Fibroblast of pulmonary artery (primary cell): ENCODE measurements around the gene CAPN10.

ENCODE experiments used
- DNase-seq: peaks from one replicate; pipeline ENCODE4 v3.0.0-alpha.2; 2010; ENCODE audit warnings: low read depth
- H3K4me3 ChIP-seq: replicated peaks from 2 replicates; pipeline ENCODE4 v1.5.1; 2011; ENCODE audit warnings: low read depth, mild to moderate bottlenecking, control low read depth, low read length, moderate library complexity
- TF ChIP-seq, protein P1 (sequence below): IDR thresholded peaks from 2 replicates; pipeline ENCODE4 v1.5.1; 2011; ENCODE audit warnings: mild to moderate bottlenecking, control low read depth, low read length, inconsistent platforms; ENCODE audit errors: missing control alignments

The CAPN10 gene

DNA sequence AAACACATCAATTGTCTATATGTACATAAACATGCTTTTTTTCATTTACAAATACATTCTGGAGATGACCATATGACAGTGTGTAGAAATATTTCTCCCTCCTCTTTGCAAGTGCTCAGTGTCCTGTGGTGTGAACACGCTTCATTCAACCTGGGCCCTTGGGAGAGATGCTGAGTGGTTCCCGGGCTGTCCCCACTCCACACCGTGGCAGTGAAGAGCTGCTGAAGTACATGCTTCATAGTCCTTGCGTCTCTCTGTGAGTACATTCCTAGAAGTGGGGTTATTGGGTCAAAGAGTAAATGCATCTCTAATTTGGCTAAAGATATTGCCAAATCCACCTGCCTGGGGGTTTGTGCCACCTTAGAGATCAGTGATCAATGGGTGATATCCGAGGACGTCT is 32.2 kb downstream of the CAPN10 start:
- TF ChIP-seq, protein P1, sequence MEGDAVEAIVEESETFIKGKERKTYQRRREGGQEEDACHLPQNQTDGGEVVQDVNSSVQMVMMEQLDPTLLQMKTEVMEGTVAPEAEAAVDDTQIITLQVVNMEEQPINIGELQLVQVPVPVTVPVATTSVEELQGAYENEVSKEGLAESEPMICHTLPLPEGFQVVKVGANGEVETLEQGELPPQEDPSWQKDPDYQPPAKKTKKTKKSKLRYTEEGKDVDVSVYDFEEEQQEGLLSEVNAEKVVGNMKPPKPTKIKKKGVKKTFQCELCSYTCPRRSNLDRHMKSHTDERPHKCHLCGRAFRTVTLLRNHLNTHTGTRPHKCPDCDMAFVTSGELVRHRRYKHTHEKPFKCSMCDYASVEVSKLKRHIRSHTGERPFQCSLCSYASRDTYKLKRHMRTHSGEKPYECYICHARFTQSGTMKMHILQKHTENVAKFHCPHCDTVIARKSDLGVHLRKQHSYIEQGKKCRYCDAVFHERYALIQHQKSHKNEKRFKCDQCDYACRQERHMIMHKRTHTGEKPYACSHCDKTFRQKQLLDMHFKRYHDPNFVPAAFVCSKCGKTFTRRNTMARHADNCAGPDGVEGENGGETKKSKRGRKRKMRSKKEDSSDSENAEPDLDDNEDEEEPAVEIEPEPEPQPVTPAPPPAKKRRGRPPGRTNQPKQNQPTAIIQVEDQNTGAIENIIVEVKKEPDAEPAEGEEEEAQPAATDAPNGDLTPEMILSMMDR, result no peak
- H3K4me3 ChIP-seq, result no peak overlapping the region
- no peak for DNase-seq

DNA sequence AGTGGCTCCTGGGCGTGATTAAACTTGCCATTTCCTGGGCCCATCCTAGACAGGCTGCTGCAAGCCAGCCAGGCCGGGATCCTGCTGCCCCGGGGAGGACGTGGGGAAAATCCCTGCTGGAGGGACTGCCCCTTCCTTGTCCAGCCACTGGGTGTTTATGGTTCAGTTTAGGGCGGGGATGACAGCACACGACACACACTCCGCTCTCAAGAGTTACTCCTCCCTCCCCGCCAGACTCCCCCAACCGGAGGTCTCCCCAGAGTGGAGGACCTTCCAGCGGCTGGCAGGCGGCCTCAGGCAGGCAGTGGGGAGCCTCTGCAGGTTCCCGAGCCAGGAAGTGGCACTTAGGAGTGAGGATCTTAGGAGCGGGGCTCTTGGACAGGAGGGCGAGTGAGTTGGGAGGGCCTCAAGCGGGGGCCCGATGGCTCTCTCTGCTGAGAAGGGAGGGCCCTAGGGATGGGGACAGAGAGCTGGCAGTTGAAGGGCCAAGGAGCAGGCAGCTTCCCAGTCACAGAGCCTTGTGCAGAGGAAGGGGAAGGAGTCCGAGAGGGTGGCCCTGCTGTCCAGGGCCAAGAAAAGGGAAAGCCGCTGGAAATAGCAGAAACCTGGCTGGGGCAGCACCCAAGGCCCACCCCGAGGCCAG is 33.1 kb downstream of the CAPN10 start:
- no peak overlapping the region for H3K4me3 ChIP-seq
- TF ChIP-seq, protein P1, result no peak
- no peak for DNase-seq

DNA sequence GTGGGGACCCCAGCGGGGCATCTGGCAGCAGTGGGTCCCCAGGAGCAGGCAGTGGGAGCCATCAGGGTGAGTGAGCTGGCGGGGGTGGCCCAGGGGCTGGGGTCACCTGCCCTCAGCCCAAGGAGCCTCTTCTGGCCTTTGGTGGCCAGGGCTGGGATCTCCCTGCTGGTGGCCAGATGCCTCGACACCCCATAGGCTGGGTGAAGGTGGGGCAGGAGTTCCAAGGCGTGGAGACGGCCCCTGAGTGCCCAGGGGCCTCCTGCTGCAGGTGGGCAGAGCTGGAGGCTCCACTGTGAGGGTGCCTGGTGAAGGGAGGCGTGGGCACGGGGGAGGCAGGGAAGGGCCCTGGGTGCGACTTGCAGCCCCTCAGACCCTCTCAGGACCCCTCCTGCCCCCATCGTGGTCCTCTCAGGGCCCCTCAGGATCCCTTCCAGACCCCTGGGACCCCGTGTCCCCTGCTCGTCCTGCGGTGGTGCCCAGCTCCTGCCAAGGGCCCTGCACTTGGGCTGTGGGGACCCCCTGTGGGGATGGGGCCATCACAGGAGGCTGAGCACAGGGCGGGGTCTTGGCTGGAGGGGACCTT is 33.7 kb downstream of the CAPN10 start:
- no peak for DNase-seq
- no peak overlapping the region for H3K4me3 ChIP-seq
- TF ChIP-seq, protein P1, result no peak

DNA sequence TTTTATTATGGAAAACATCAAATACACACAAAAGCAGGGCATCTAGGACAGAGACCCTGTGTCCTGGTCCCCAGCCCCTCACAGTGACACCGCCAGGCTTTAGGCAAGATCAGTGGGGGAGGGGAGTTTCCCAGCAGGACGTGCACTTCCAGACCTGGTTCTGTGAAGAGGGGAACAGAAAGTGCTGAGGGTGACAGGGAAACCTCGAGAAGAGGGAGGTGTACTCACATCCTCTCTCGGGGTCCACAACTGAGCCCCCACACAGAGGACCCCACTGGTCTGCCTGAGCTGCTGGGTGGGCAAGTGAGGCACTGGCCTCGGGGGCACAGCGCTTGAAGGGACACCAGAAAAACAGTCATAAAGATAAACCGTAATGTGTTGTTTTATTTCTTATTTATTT is 34.3 kb downstream of the CAPN10 start:
- DNase-seq, result no peak
- TF ChIP-seq, protein P1, result no peak
- no peak overlapping the region for H3K4me3 ChIP-seq

DNA sequence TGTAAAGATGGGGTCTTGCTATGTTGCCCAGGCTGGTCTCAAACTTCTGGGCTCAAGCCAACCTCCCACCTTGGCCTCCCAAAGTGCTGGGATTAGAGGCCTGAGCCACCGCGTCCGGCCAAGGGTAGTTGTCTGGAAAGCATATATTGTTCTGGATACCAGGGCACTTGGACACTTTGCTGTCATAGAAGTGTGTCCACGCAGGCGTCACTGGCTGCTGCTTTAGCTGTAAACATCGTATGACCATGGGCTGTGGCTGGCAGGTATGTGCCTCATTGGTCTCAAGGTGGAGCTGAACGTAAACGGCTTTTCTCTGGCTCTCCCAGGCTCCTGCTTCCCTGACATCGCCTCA is 35.5 kb downstream of the CAPN10 start:
- no peak overlapping the region for H3K4me3 ChIP-seq
- TF ChIP-seq, protein P1, result no peak
- no peak for DNase-seq

DNA sequence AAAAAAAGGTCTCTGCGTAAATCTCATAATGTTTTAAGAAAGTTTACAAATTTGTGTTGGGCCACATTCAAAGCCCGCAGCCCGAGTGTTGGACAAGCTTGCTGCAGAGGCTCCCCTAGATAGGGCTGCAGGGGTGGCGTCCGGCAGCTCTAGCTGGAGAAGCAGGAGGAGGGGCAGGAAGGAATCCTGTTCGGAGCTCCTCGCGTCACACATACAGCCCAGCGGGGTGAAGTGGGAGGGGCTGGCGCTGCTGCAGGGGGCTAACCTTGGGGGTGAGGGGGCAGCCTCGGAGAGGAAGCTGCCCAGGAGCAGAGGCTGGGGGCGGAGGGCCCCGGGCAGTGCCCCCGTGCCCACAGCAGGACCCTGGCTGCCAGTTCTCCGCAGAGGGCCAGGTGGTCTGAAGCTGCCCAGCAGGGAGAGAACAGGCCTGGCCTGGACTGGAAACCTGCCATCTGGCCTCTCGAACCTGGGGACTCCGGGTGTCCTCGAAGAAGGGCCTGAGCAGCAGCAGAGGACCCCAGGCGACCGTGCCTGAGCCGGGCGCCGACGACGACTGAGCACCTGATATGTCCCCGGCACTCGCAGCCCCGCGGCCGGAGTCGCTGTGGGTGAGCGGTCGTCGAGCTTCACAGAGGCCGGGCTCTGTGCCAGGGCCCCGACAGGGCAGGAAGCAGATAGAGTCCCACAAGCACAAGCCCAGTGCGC is 36.1 kb downstream of the CAPN10 start:
- no peak for DNase-seq
- TF ChIP-seq, protein P1, result no peak
- H3K4me3 ChIP-seq, result no peak overlapping the region
